ENCODE data around the gene ADIG. TPM values are rescaled to one million over a fixed set of nuclear protein-coding genes. Genes with fewer than 3 reads are reported as not detected.
"Not testable (repeated sequence)": the region's sequence is repeated elsewhere in the genome, so short reads cannot be mapped to it uniquely, and the experiment has no call there.

ADIG gene
- total and polyA plus RNA-seq, 2 of the 8 experiments (the other 6 are each of a cell fraction or from before 2014, with no cell fraction given), result not detected

DNA sequence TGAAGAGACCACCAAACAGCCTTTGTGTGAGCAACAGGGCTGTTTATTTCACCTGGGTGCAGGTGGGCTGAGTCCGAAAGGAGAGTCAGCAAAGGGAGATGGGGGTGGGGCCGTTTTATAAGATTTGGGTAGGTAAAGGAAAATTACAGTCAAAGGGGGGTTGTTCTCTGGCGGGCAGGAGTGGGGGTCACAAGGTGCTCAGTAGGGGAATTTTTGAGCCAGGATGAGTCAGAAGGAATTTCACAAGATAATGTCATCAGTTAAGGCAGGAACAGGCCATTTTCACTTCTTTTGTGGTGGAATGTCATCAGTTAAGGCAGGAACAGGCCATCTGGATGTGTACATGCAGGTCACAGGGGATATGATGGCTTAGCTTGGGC lies 11.4 kb downstream of the ADIG start:
- H2BK5ac ChIP-seq (ENCODE audit: low read depth, low read length); H4K5ac ChIP-seq (ENCODE audit: insufficient read length, low read depth, low read length); H3K14ac ChIP-seq (ENCODE audit: insufficient read length); H4K91ac ChIP-seq (replicated peaks; ENCODE audit: insufficient read length, low read length); H3K27me3 ChIP-seq (replicated peaks in 1 of 4; ENCODE audit: control insufficient read depth in 3 of 4, extremely low read depth in 1 of 4, insufficient read depth in 3 of 4, low read length in 3 of 4); H2AK5ac ChIP-seq (ENCODE audit: low read depth, low read length); H3K79me2 ChIP-seq (ENCODE audit: control insufficient read depth in 1 of 2, insufficient read depth in 2 of 2, low read length in 2 of 2); H3K4me3 ChIP-seq (ENCODE audit: extremely low read depth in 1 of 4, insufficient read depth in 2 of 4, low read depth in 3 of 4, low read length in 4 of 4); POLR2A ChIA-PET (ENCODE audit: partially characterized antibody); H3K9me3 ChIP-seq (ENCODE audit: insufficient read depth in 2 of 2, low read depth in 1 of 2, low read length in 1 of 2); H3K27ac ChIP-seq (ENCODE audit: low read depth, low read length); DNase-seq (ENCODE audit: low read depth in 1 of 2, low spot score in 2 of 2); H3K9ac ChIP-seq (replicated peaks in 1 of 4; ENCODE audit: extremely low read depth in 1 of 4, low read depth in 3 of 4, low read length in 3 of 4); H3K36me3 ChIP-seq (ENCODE audit: control insufficient read depth in 2 of 4, insufficient read depth in 4 of 4, low read length in 3 of 4); H2BK120ac ChIP-seq (replicated peaks; ENCODE audit: low read depth, low read length); H3K18ac ChIP-seq (ENCODE audit: extremely low read depth, low read length); H2AFZ ChIP-seq (ENCODE audit: low read length); H3K4ac ChIP-seq (replicated peaks; ENCODE audit: insufficient read length, low read depth, low read length); H3K4me1 ChIP-seq (replicated peaks in 1 of 4; ENCODE audit: control insufficient read depth in 3 of 4, insufficient read depth in 4 of 4, low read length in 3 of 4); H4K8ac ChIP-seq (ENCODE audit: extremely low read depth, insufficient read depth, low read length); H2BK20ac ChIP-seq (ENCODE audit: low read length); H3K23ac ChIP-seq (ENCODE audit: insufficient read length); H2BK15ac ChIP-seq (ENCODE audit: low read length); H3K4me2 ChIP-seq (ENCODE audit: insufficient read depth in 1 of 2, low read depth in 2 of 2, low read length in 2 of 2); H4K20me1 ChIP-seq (replicated peaks in 1 of 2; ENCODE audit: control insufficient read depth in 1 of 2, insufficient read depth in 2 of 2, low read length in 2 of 2); CTCF ChIA-PET (ENCODE audit: partially characterized antibody); FAIRE-seq; H3K79me1 ChIP-seq (ENCODE audit: low read depth, low read length); H3K56ac ChIP-seq (replicated peaks; ENCODE audit: insufficient read length, low read depth, low read length); H2BK12ac ChIP-seq (ENCODE audit: low read depth, low read length): not testable (repeated sequence)
- WGBS, 2 experiments (ENCODE audit: extremely low coverage in 1 of 2, insufficient coverage in 1 of 2, insufficient read length in 1 of 2, insufficient replicate concordance in 2 of 2, low coverage in 1 of 2, low lambda C conversion rate in 2 of 2, missing lambda C conversion rate in 1 of 2), result 77% methylated on average over 3 of the region's 3 CpGs; no CpG with 5 or more reads in 1 of the 2 experiments
- peaks cover 11% of the 10 kb centered on the region for H3K23me2 ChIP-seq (ENCODE audit: low read depth, low read length)

DNA sequence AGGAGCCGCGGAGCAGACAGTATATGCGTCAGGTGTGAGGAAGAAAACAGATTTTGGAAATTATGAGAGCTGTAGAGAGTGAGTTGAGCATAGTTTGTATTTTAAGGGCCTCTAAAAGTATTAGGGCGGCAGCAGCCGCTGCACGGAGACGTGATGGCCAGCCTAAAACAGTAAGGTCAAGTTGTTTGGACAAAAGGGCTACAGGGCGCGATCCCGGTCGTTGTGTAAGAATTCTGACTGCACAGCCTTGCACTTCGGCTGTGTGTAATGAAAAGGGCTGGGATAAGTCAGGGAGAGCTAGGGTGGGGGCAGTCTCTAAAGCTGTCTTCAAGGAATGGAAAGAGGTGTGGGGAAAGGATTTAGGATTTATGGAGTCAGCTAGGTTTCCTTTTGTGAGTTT lies 13.3 kb downstream of the ADIG start:
- H3K14ac ChIP-seq (ENCODE audit: insufficient read length); H2BK120ac ChIP-seq (replicated peaks; ENCODE audit: low read depth, low read length); H3K18ac ChIP-seq (ENCODE audit: extremely low read depth, low read length); H3K79me1 ChIP-seq (ENCODE audit: low read depth, low read length); H3K4me3 ChIP-seq (ENCODE audit: extremely low read depth in 1 of 4, insufficient read depth in 2 of 4, low read depth in 3 of 4, low read length in 4 of 4); H2BK20ac ChIP-seq (ENCODE audit: low read length); H2BK12ac ChIP-seq (ENCODE audit: low read depth, low read length); H3K27ac ChIP-seq (ENCODE audit: low read depth, low read length); DNase-seq (ENCODE audit: low read depth in 1 of 2, low spot score in 2 of 2); H3K36me3 ChIP-seq (ENCODE audit: control insufficient read depth in 2 of 4, insufficient read depth in 4 of 4, low read length in 3 of 4); H2BK5ac ChIP-seq (ENCODE audit: low read depth, low read length); POLR2A ChIA-PET (ENCODE audit: partially characterized antibody); H4K5ac ChIP-seq (ENCODE audit: insufficient read length, low read depth, low read length); H3K23ac ChIP-seq (ENCODE audit: insufficient read length); H2AFZ ChIP-seq (ENCODE audit: low read length); H4K91ac ChIP-seq (replicated peaks; ENCODE audit: insufficient read length, low read length); H2AK5ac ChIP-seq (ENCODE audit: low read depth, low read length); H4K8ac ChIP-seq (ENCODE audit: extremely low read depth, insufficient read depth, low read length); H3K27me3 ChIP-seq (replicated peaks in 1 of 4; ENCODE audit: control insufficient read depth in 3 of 4, extremely low read depth in 1 of 4, insufficient read depth in 3 of 4, low read length in 3 of 4); H2BK15ac ChIP-seq (ENCODE audit: low read length); H3K79me2 ChIP-seq (ENCODE audit: control insufficient read depth in 1 of 2, insufficient read depth in 2 of 2, low read length in 2 of 2); H3K4ac ChIP-seq (replicated peaks; ENCODE audit: insufficient read length, low read depth, low read length); FAIRE-seq; H4K20me1 ChIP-seq (replicated peaks in 1 of 2; ENCODE audit: control insufficient read depth in 1 of 2, insufficient read depth in 2 of 2, low read length in 2 of 2); H3K9ac ChIP-seq (replicated peaks in 1 of 4; ENCODE audit: extremely low read depth in 1 of 4, low read depth in 3 of 4, low read length in 3 of 4); H3K4me2 ChIP-seq (ENCODE audit: insufficient read depth in 1 of 2, low read depth in 2 of 2, low read length in 2 of 2); H3K56ac ChIP-seq (replicated peaks; ENCODE audit: insufficient read length, low read depth, low read length); H3K9me3 ChIP-seq (ENCODE audit: insufficient read depth in 2 of 2, low read depth in 1 of 2, low read length in 1 of 2): not testable (repeated sequence)
- peaks cover 11% of the 10 kb centered on the region for H3K23me2 ChIP-seq (ENCODE audit: low read depth, low read length)
- WGBS, 2 experiments (ENCODE audit: extremely low coverage in 1 of 2, insufficient coverage in 1 of 2, insufficient read length in 1 of 2, insufficient replicate concordance in 2 of 2, low coverage in 1 of 2, low lambda C conversion rate in 2 of 2, missing lambda C conversion rate in 1 of 2), result 97% methylated on average over 10 of the region's 12 CpGs; no CpG with 5 or more reads in 1 of the 2 experiments
- H3K4me1 ChIP-seq (replicated peaks in 1 of 4; ENCODE audit: control insufficient read depth in 3 of 4, insufficient read depth in 4 of 4, low read length in 3 of 4), result peaks cover 0 to 10% (median 4%) of the 10 kb centered on the region in 4 experiments; a peak in 4 of 7 replicates
- CTCF ChIA-PET (ENCODE audit: partially characterized antibody), result interaction anchor here (1.1 kb wide), 1 partner anchor 17 kb away, joined by 3 read pairs; no protein-coding TSS in a partner anchor
